HG03378 (cell line): ENCODE measurements around the gene ARHGAP27.

Source experiments
- ATAC-seq: cut with Tn5 transposase; IDR thresholded peaks from one replicate; pipeline ENCODE4 v1.9.1; 2021; ENCODE audit warnings: mild to moderate bottlenecking, moderate library complexity; ENCODE audit not compliant: unreplicated experiment

Gene ARHGAP27

GRCh38 chr17:45386178-45386577, 46.5 kb downstream of the ARHGAP27 start:
- ATAC-seq = no peak

GRCh38 chr17:45385331-45385997, 47.2 kb downstream of the ARHGAP27 start:
- ATAC-seq = no peak

GRCh38 chr17:45384789-45385262, 47.8 kb downstream of the ARHGAP27 start:
- no peak for ATAC-seq

GRCh38 chr17:45384047-45384788, 48.5 kb downstream of the ARHGAP27 start:
- no peak for ATAC-seq

GRCh38 chr17:45383003-45383402, 49.7 kb downstream of the ARHGAP27 start:
- ATAC-seq = no peak

- no peak for ATAC-seq
Observed at GRCh38 chr17:45382226-45382625, 50.4 kb downstream of the ARHGAP27 start.

- ATAC-seq = no peak
Observed at GRCh38 chr17:45380991-45381390, 51.7 kb downstream of the ARHGAP27 start.

- no peak for ATAC-seq
Observed at GRCh38 chr17:45380046-45380765, 52.5 kb downstream of the ARHGAP27 start.

GRCh38 chr17:45377401-45377800, 55.3 kb downstream of the ARHGAP27 start:
- ATAC-seq = no peak

GRCh38 chr17:45376171-45377005, 56.3 kb downstream of the ARHGAP27 start:
- ATAC-seq = no peak

- ATAC-seq = no peak
Observed at GRCh38 chr17:45374501-45374900, 58.2 kb downstream of the ARHGAP27 start.

- no peak for ATAC-seq
Observed at GRCh38 chr17:45372325-45372869, 60.3 kb downstream of the ARHGAP27 start.

- no peak for ATAC-seq
Observed at GRCh38 chr17:45371414-45372324, 61.0 kb downstream of the ARHGAP27 start.

- no peak for ATAC-seq
Observed at GRCh38 chr17:45370949-45371413, 61.7 kb downstream of the ARHGAP27 start.

- ATAC-seq = no peak
Observed at GRCh38 chr17:45369421-45369820, 63.2 kb downstream of the ARHGAP27 start.

- no peak for ATAC-seq
Observed at GRCh38 chr17:45368651-45369050, 64.0 kb downstream of the ARHGAP27 start.

GRCh38 chr17:45367216-45367615, 65.5 kb downstream of the ARHGAP27 start:
- ATAC-seq = no peak

GRCh38 chr17:45366691-45367090, 66.0 kb downstream of the ARHGAP27 start:
- no peak for ATAC-seq

- ATAC-seq = no peak
Observed at GRCh38 chr17:45366049-45366448, 66.6 kb downstream of the ARHGAP27 start.
